Measurements from ENCODE around the gene BICC1.

GRCh38 chr10:58531084-58531695 lies 18.5 kb downstream of the BICC1 start:
- peak; percentile 80 for TF ChIP-seq CTCF (IDR thresholded peaks at IDR 0.05)
- TF ChIP-seq EZH2 (IDR thresholded peaks at IDR 0.05; ENCODE audit: borderline replicate concordance, insufficient read depth, low read depth, low read length, poor library complexity, severe bottlenecking), result no peak

All from B cell (primary cell).